HEK293 (cell line): ENCODE results near the gene SLX9.

Source experiments
- BCL11B ChIP-seq: fragments of 450-650 bp; formaldehyde crosslinking; IDR thresholded peaks from 2 replicates; pipeline ENCODE4 v1.5.1; 2016; ENCODE audit warnings: low read depth, missing biosample characterization, missing genetic modification characterization
- GLI4 ChIP-seq: fragments of 450-650 bp; formaldehyde crosslinking; IDR thresholded peaks from 2 replicates; pipeline ENCODE4 v1.5.1; 2016; ENCODE audit warnings: missing biosample characterization, missing genetic modification characterization
- MYNN ChIP-seq: fragments of 450-650 bp; formaldehyde crosslinking; IDR thresholded peaks from 2 replicates; pipeline ENCODE4 v1.5.1; 2016; ENCODE audit warnings: missing biosample characterization, missing genetic modification characterization, borderline replicate concordance
- SP2 ChIP-seq: fragments of 450-650 bp; formaldehyde crosslinking; IDR thresholded peaks from 2 replicates; pipeline ENCODE4 v1.5.1; 2016; ENCODE audit warnings: missing biosample characterization, missing genetic modification characterization
- TRIM28 ChIP-seq: IDR thresholded peaks from 2 replicates; pipeline ENCODE4 v1.6.1; 2011; ENCODE audit warnings: low read length, control low read depth, borderline replicate concordance
- YY2 ChIP-seq: fragments of 450-650 bp; formaldehyde crosslinking; IDR thresholded peaks from 2 replicates; pipeline ENCODE4 v1.5.1; 2016; ENCODE audit warnings: missing biosample characterization, missing genetic modification characterization
- ZFP69B ChIP-seq: fragments of 450-650 bp; formaldehyde crosslinking; IDR thresholded peaks from 2 replicates; pipeline ENCODE4 v1.5.1; 2016; ENCODE audit warnings: missing biosample characterization, missing genetic modification characterization
- ZNF707 ChIP-seq: fragments of 450-650 bp; formaldehyde crosslinking; IDR thresholded peaks from 2 replicates; pipeline ENCODE4 v1.5.1; 2016; ENCODE audit warnings: missing biosample characterization, missing genetic modification characterization
- ZSCAN5A ChIP-seq: fragments of 450-650 bp; formaldehyde crosslinking; IDR thresholded peaks from 2 replicates; pipeline ENCODE4 v1.5.1; 2016; ENCODE audit warnings: missing biosample characterization, missing genetic modification characterization

DNA sequence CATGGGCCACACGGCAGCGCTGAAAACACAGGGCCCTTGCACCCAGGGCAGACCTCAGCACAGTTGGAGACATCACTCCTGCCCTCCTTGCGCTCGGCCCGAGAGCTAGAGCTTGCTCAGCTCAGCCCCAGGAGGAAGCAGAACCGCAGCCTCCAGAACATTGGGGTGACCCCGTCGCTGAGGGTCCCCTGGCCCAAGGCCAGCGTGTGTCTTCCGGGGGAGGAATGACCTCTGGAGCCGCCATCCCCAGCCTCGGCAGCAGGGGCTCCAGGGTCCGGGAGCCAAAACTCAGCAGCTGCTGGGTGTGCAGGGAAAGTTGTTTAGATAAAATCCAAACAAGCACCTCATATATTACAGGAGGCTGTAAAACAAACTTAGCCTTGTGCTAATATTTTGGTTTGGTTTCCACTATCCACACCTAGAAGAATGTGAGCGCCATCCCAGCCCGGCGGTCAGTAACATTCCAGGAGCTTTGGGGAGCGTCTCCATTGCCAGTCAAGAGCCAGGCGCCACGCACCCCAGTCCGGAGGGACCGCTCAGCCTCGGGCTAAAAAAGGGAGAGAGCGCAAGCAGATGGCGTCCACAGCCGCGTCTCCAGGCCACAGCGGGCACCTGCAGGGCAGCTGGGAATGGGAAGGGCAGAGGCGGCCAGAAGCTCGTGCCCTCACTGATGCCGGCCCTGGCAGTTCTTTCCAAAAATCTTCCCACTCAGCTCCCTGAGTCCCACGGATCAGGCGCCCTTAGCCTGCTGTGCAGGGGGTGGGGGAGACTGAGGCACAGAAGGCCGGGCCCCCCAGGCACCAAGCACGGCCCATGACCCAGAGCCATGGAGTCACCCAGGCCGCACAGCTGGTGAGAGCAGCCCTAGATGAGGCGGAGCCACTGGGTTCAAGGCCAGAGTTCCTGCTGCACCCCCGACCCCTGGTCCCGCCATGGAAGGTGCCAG, 52.0 kb downstream of the SLX9 start:
- TF ChIP-seq ZSCAN5A (tag by site-specific recombination) (no peak), ZFP69B (tag by site-specific recombination) (no peak), ZNF707 (tag by site-specific recombination) (no peak), TRIM28 (no peak), SP2 (tag by site-specific recombination) (no peak), BCL11B (tag by site-specific recombination) (no peak), YY2 (tag by site-specific recombination) (no peak), MYNN (tag by site-specific recombination) (no peak), GLI4 (tag by site-specific recombination) (no peak)
